HCT116 (cell line): ENCODE results near the gene EFL1. TPM values are rescaled to one million over a fixed set of nuclear protein-coding genes. Genes with fewer than 3 reads are reported as not detected.

ENCODE experiments used
- ATAC-seq: fragments of 200-7000 bp; cut with Tn5 transposase; 2 replicates; pipeline ENCODE4 v1.9.1; 2020; ENCODE audit warnings: mild to moderate bottlenecking, moderate library complexity
- BruUV-seq: library from RNA; stranded (reverse); fragments of 400-500 nt; replicated peaks from 2 replicates; lab custom pipeline; 2021; lab: Mats Ljungman, UMichigan
- CTCF ChIA-PET: fragments of 300-600 bp; sonication (Branson Sonifier 250); formaldehyde crosslinking; loops from one replicate; lab custom pipeline; 2021; ENCODE audit warnings: antibody characterized with exemption; lab: Charles Lee
- POLR2A ChIA-PET: fragments of 300-600, 350-600 bp; sonication (Branson Sonifier 250); formaldehyde crosslinking; loops from one replicate; lab custom pipeline; 2021; ENCODE audit warnings: antibody characterized with exemption; lab: Charles Lee
- RAD21 ChIA-PET, 2 experiments: fragments of 300-600 bp; sonication (Branson Sonifier 250); formaldehyde crosslinking; loops; one replicate each; lab custom pipeline; 2023; ENCODE audit warnings: low total read pairs in 2 of 2; ENCODE audit not compliant: uncharacterized antibody in 2 of 2, unreplicated experiment in 2 of 2, low non-redundant PET in 1 of 2; lab: Charles Lee
- DNase-seq: peaks from one replicate; pipeline ENCODE4 v3.0.0-alpha.2; 2010; ENCODE audit warnings: low read depth, low spot score
- H2AFZ ChIP-seq: fragments of 200-600 bp; shearing (Covaris generic), sonication (generic); 2 replicates; pipeline ENCODE4 v1.6.1; 2017; ENCODE audit warnings: low read depth, mixed run types, mixed read lengths, antibody characterized with exemption, low read length; ENCODE audit not compliant: poor library complexity, severe bottlenecking
- H3K27ac ChIP-seq: 2 replicates; pipeline ENCODE4 v1.5.1; 2012; ENCODE audit warnings: low read depth, low read length
- H3K27me3 ChIP-seq: fragments of 200-600 bp; sonication (generic); 2 replicates; pipeline ENCODE4 v1.6.1; 2016; ENCODE audit warnings: mixed run types, low read length, mixed read lengths; ENCODE audit not compliant: insufficient read depth
- H3K36me3 ChIP-seq, 2 experiments: fragments of 200-500 bp in 1 of 2; fragments of 200-600 bp in 1 of 2; sonication (Bioruptor generic) in 1 of 2; sonication (generic) in 1 of 2; 2 replicates each; pipeline versions ENCODE4 v1.5.1 to v1.6.1; 2014 to 2016; ENCODE audit warnings: low read length in 2 of 2, inconsistent platforms in 1 of 2, mixed read lengths in 1 of 2, mixed run types in 1 of 2; ENCODE audit not compliant: insufficient read depth in 2 of 2, control insufficient read depth in 1 of 2
- H3K4me1 ChIP-seq, 2 experiments: fragments of 200-600 bp in 1 of 2; sonication (generic) in 1 of 2; 2 replicates each; pipeline versions ENCODE4 v1.5.1 to v1.6.1; 2012 to 2017; ENCODE audit warnings: low read length in 2 of 2, inconsistent platforms in 1 of 2, mild to moderate bottlenecking in 1 of 2, mixed read lengths in 1 of 2, mixed run types in 1 of 2, moderate library complexity in 1 of 2; ENCODE audit not compliant: insufficient read depth in 2 of 2, control insufficient read depth in 1 of 2
- H3K4me2 ChIP-seq: fragments of 200-600 bp; sonication (generic); 2 replicates; pipeline ENCODE4 v1.6.1; 2017; ENCODE audit warnings: mixed run types, low read length, mixed read lengths
- H3K4me3 ChIP-seq, 2 experiments: fragments of 200-600 bp in 1 of 2; sonication (generic) in 1 of 2; replicated peaks in 1 of 2; 2 replicates each; pipeline ENCODE4 v1.5.1; 2011 to 2016; ENCODE audit warnings: low read length in 2 of 2, control low read depth in 1 of 2, low read depth in 1 of 2, mild to moderate bottlenecking in 1 of 2, mixed read lengths in 1 of 2, mixed run types in 1 of 2
- H3K79me2 ChIP-seq: fragments of 200-600 bp; sonication (generic); 2 replicates; pipeline ENCODE4 v1.6.1; 2017; ENCODE audit warnings: mild to moderate bottlenecking, mixed run types, low read length, moderate library complexity, mixed read lengths; ENCODE audit not compliant: insufficient read depth
- H3K9ac ChIP-seq: fragments of 200-600 bp; sonication (generic); 2 replicates; pipeline ENCODE4 v1.6.1; 2016; ENCODE audit warnings: low read length, mixed read lengths
- H3K9me2 ChIP-seq: fragments of 200-600 bp; sonication (generic), shearing (Covaris generic); 2 replicates; pipeline ENCODE4 v1.6.1; 2017; ENCODE audit warnings: mixed run types, mild to moderate bottlenecking, moderate library complexity; ENCODE audit not compliant: insufficient read depth
- H3K9me3 ChIP-seq, 2 experiments: fragments of 200-500 bp in 1 of 2; fragments of 200-600 bp in 1 of 2; sonication (Bioruptor generic) in 1 of 2; sonication (generic) in 1 of 2; 2 replicates each; pipeline ENCODE4 v1.6.1; 2014 to 2017; ENCODE audit warnings: low read length in 2 of 2, mixed read lengths in 2 of 2, inconsistent platforms in 1 of 2, low read depth in 1 of 2, mild to moderate bottlenecking in 1 of 2, mixed run types in 1 of 2, moderate library complexity in 1 of 2; ENCODE audit not compliant: control insufficient read depth in 1 of 2, insufficient read depth in 1 of 2
- H4K20me1 ChIP-seq: fragments of 200-600 bp; sonication (generic), shearing (Covaris generic); 2 replicates; pipeline ENCODE4 v1.6.1; 2017; ENCODE audit warnings: mixed run types, mild to moderate bottlenecking, moderate library complexity; ENCODE audit not compliant: insufficient read depth
- CBX3 ChIP-seq: IDR thresholded peaks from 2 replicates; pipeline ENCODE4 v1.6.1; 2012; ENCODE audit warnings: low read depth
- CEBPB ChIP-seq: IDR thresholded peaks from 2 replicates; pipeline ENCODE4 v1.6.1; 2012; ENCODE audit warnings: low read depth
- EGR1 ChIP-seq: IDR thresholded peaks from 2 replicates; pipeline ENCODE4 v1.6.1; 2012; ENCODE audit warnings: low read depth
- ELF1 ChIP-seq: IDR thresholded peaks from 2 replicates; pipeline ENCODE4 v1.6.1; 2012; ENCODE audit warnings: low read depth, borderline replicate concordance
- EZH2phosphoT487 ChIP-seq: fragments of 200-600 bp; IDR thresholded peaks from 2 replicates; pipeline ENCODE4 v1.6.1; 2018; ENCODE audit warnings: antibody characterized with exemption, borderline replicate concordance
- FOSL1 ChIP-seq: IDR thresholded peaks from 2 replicates; pipeline ENCODE4 v1.6.1; 2012; ENCODE audit warnings: low read depth
- POLR2A ChIP-seq: IDR thresholded peaks from 2 replicates; pipeline ENCODE4 v1.7.0; 2011; ENCODE audit warnings: borderline replicate concordance; ENCODE audit not compliant: insufficient read depth, insufficient read length; ENCODE audit errors: extremely low read depth
- RAD21 ChIP-seq: IDR thresholded peaks from 2 replicates; pipeline ENCODE4 v1.6.1; 2012; ENCODE audit warnings: low read depth, mild to moderate bottlenecking
- SIN3A ChIP-seq: IDR thresholded peaks from 2 replicates; pipeline ENCODE4 v1.6.1; 2012; ENCODE audit warnings: low read depth
- SP1 ChIP-seq: IDR thresholded peaks from 2 replicates; pipeline ENCODE4 v1.6.1; 2012; ENCODE audit warnings: low read depth
- TCF7L2 ChIP-seq: IDR thresholded peaks from 2 replicates; pipeline ENCODE4 v1.7.0; 2011; ENCODE audit warnings: borderline replicate concordance, inconsistent platforms; ENCODE audit not compliant: insufficient read depth, insufficient read length; ENCODE audit errors: extremely low read depth
- ZFX ChIP-seq: fragments of 450-650 bp; IDR thresholded peaks from 2 replicates; pipeline ENCODE4 v1.6.1; 2017
- intact Hi-C: fragments of 100-400 bp; cut with micrococcal nuclease; formaldehyde crosslinking; loops from 2 replicates; pipeline ENCODE4 v1.10.0; 2022
- total RNA-seq: library from RNA; stranded (reverse); gene quantifications from one replicate; pipeline ENCODE4 v1.2.1, GENCODE V29; 2021; ENCODE audit not compliant: unreplicated experiment
- TF ChIP-seq, protein P1 (sequence below): IDR thresholded peaks from 2 replicates; pipeline ENCODE4 v1.6.1; 2012; ENCODE audit warnings: low read depth
- TF ChIP-seq, protein P2 (sequence below), 3 experiments: fragments of 200-600 bp in 1 of 3; sonication (generic) in 1 of 3; IDR thresholded peaks in 2 of 3; conservative IDR thresholded peaks in 1 of 3; 2 replicates each; pipeline ENCODE4 v1.5.1; 2012 to 2017; ENCODE audit warnings: low read depth in 2 of 3, low read length in 2 of 3, antibody characterized with exemption in 1 of 3, borderline replicate concordance in 1 of 3, control low read depth in 1 of 3, mild to moderate bottlenecking in 1 of 3, mixed read lengths in 1 of 3, mixed run types in 1 of 3, moderate library complexity in 1 of 3; ENCODE audit not compliant: insufficient read depth in 1 of 3
- TF ChIP-seq, protein P3 (sequence below): IDR thresholded peaks from 2 replicates; pipeline ENCODE4 v1.6.1; 2012

Gene EFL1
- total RNA-seq, 1 experiment from 2014 or later, result 12.7 TPM

DNA sequence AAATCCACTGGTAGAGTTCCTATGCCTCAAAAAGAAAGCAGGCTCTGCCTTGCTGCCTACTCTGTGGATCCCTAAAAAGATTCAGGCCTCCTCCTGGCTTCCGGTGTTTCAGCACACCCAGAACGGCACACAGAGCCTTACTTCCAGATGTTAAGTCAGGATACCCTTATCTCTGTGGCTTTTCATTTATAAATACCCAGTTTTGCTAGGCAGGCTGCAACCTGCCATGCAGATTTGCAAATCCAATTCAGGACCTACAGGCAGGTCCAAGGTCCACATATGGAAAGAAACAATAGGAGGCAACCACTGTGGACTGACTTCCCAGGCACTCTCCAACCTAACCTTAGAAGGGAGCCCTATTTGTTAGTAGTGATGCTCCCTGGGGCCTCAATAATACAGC lies 30.7 kb downstream of the EFL1 start:
- ChIA-PET RAD21 (no interaction called here), POLR2A (no interaction called here), CTCF (no interaction called here)
- Histone ChIP-seq H3K27me3 (no peaks in the 10 kb centered on the region), H3K9me2 (no peaks in the 10 kb centered on the region), H3K79me2 (no peaks in the 10 kb centered on the region), H4K20me1 (no peaks in the 10 kb centered on the region), H3K27ac (no peak overlapping the region), H3K9ac (no peak overlapping the region), H3K4me1 (no peaks in the 10 kb centered on the region), H2AFZ (no peak overlapping the region), H3K4me3 (no peak overlapping the region), H3K36me3 (peaks cover 0 to 3% of the 10 kb centered on the region in 2 experiments; a peak in 1 of 4 replicates), H3K4me2 (no peak overlapping the region), H3K9me3 (no peaks in the 10 kb centered on the region)
- DNase-seq, result no peak
- no peak for ATAC-seq
- intact Hi-C loops, result no loop called here
- TF ChIP-seq CEBPB (no peak), RAD21 (no peak), ELF1 (no peak), SP1 (no peak), POLR2A (no peak), EZH2phosphoT487 (no peak), EGR1 (no peak), TCF7L2 (no peak), ZFX (no peak), SIN3A (no peak), FOSL1 (no peak), CBX3 (no peak)
- TF ChIP-seq, protein P1, sequence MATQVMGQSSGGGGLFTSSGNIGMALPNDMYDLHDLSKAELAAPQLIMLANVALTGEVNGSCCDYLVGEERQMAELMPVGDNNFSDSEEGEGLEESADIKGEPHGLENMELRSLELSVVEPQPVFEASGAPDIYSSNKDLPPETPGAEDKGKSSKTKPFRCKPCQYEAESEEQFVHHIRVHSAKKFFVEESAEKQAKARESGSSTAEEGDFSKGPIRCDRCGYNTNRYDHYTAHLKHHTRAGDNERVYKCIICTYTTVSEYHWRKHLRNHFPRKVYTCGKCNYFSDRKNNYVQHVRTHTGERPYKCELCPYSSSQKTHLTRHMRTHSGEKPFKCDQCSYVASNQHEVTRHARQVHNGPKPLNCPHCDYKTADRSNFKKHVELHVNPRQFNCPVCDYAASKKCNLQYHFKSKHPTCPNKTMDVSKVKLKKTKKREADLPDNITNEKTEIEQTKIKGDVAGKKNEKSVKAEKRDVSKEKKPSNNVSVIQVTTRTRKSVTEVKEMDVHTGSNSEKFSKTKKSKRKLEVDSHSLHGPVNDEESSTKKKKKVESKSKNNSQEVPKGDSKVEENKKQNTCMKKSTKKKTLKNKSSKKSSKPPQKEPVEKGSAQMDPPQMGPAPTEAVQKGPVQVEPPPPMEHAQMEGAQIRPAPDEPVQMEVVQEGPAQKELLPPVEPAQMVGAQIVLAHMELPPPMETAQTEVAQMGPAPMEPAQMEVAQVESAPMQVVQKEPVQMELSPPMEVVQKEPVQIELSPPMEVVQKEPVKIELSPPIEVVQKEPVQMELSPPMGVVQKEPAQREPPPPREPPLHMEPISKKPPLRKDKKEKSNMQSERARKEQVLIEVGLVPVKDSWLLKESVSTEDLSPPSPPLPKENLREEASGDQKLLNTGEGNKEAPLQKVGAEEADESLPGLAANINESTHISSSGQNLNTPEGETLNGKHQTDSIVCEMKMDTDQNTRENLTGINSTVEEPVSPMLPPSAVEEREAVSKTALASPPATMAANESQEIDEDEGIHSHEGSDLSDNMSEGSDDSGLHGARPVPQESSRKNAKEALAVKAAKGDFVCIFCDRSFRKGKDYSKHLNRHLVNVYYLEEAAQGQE, result no peak
- TF ChIP-seq, protein P2, sequence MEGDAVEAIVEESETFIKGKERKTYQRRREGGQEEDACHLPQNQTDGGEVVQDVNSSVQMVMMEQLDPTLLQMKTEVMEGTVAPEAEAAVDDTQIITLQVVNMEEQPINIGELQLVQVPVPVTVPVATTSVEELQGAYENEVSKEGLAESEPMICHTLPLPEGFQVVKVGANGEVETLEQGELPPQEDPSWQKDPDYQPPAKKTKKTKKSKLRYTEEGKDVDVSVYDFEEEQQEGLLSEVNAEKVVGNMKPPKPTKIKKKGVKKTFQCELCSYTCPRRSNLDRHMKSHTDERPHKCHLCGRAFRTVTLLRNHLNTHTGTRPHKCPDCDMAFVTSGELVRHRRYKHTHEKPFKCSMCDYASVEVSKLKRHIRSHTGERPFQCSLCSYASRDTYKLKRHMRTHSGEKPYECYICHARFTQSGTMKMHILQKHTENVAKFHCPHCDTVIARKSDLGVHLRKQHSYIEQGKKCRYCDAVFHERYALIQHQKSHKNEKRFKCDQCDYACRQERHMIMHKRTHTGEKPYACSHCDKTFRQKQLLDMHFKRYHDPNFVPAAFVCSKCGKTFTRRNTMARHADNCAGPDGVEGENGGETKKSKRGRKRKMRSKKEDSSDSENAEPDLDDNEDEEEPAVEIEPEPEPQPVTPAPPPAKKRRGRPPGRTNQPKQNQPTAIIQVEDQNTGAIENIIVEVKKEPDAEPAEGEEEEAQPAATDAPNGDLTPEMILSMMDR (IDR thresholded peaks at IDR 0.05 in 2 of 3, conservative IDR thresholded peaks at IDR 0.05 in 1 of 3; ENCODE audit: borderline replicate concordance in 1 of 3, insufficient read depth in 1 of 3, low read depth in 2 of 3, low read length in 2 of 3), result no peak
- TF ChIP-seq, protein P3, sequence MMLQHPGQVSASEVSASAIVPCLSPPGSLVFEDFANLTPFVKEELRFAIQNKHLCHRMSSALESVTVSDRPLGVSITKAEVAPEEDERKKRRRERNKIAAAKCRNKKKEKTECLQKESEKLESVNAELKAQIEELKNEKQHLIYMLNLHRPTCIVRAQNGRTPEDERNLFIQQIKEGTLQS, result no peak
- BruUV-seq, result no TSS peak
